Measurements from ENCODE around the gene ENKUR.

Gene ENKUR

GRCh38 chr10:24947304-24948097 is 68.5 kb downstream of the ENKUR start:
- DNase-seq (ENCODE audit: low spot score), result no peak

GRCh38 chr10:24944512-24945255 is 71.3 kb downstream of the ENKUR start:
- DNase-seq (ENCODE audit: low spot score), result no peak

- no peak for DNase-seq (ENCODE audit: low spot score)
These were observed 77.4 kb downstream of the ENKUR start for GRCh38 chr10:24938525-24938924.

- DNase-seq (ENCODE audit: low spot score), result no peak
These were observed 77.9 kb downstream of the ENKUR start for GRCh38 chr10:24938076-24938475.

- DNase-seq (ENCODE audit: low spot score), result no peak
These were observed 80.3 kb downstream of the ENKUR start for GRCh38 chr10:24935504-24936292.

Measured in HuH-7 (cell line).